GM12874 (cell line): Measurements from ENCODE around the gene CTRL.

Experiments
- TF ChIP-seq, protein P1 (sequence below): IDR thresholded peaks from 2 replicates; pipeline ENCODE4 v1.5.1; 2011; ENCODE audit warnings: low read depth, mild to moderate bottlenecking, control low read depth, low read length, moderate library complexity; ENCODE audit not compliant: insufficient read depth

Gene CTRL

DNA sequence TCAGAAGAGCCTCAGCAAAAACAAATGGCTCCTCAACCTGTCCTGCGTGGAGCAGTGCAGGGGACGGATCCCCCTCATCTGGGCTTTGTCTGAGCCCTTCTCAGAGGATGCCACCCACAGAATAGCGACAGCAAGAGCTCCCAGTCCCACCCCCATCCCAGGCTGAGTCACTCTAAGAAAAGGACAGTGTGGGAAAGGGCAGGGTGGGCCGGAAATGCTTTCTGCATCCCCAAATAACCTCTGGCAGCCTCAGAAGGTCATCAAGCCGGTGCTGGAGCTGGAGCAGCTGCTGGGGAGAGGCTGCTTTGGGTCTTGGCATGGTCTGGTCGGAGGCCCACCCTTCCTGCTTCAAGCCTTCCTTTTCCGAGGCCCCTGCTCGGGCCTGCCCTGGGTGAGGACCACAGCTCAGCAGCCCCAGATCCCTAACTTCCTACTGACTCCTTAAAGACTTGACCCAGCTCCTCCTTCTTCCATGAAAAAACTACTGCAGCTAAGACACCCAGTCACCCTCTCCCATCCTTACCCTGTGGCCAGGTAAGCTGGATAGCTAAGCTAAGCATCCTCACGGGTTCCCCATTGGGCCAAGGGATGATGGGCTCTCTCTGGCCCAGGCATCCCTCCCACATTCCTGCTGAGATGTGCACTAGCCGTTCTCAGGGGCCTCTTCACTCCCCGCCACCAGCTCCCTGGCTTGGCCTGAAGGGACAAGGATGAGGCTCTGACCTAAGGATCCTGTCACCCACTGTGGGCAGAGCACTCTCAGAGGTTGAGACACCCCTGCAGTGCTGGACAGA, 28.1 kb upstream of the CTRL start:
- TF ChIP-seq, protein P1, sequence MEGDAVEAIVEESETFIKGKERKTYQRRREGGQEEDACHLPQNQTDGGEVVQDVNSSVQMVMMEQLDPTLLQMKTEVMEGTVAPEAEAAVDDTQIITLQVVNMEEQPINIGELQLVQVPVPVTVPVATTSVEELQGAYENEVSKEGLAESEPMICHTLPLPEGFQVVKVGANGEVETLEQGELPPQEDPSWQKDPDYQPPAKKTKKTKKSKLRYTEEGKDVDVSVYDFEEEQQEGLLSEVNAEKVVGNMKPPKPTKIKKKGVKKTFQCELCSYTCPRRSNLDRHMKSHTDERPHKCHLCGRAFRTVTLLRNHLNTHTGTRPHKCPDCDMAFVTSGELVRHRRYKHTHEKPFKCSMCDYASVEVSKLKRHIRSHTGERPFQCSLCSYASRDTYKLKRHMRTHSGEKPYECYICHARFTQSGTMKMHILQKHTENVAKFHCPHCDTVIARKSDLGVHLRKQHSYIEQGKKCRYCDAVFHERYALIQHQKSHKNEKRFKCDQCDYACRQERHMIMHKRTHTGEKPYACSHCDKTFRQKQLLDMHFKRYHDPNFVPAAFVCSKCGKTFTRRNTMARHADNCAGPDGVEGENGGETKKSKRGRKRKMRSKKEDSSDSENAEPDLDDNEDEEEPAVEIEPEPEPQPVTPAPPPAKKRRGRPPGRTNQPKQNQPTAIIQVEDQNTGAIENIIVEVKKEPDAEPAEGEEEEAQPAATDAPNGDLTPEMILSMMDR, result no peak

- TF ChIP-seq, protein P1, result no peak
Observed at GRCh38 chr16:67957622-67958021, 26.0 kb upstream of the CTRL start.

GRCh38 chr16:67954421-67955196, 22.9 kb upstream of the CTRL start:
- TF ChIP-seq, protein P1, result no peak

- TF ChIP-seq, protein P1, result no peak
Observed at GRCh38 chr16:67953641-67954375, 22.1 kb upstream of the CTRL start.

DNA sequence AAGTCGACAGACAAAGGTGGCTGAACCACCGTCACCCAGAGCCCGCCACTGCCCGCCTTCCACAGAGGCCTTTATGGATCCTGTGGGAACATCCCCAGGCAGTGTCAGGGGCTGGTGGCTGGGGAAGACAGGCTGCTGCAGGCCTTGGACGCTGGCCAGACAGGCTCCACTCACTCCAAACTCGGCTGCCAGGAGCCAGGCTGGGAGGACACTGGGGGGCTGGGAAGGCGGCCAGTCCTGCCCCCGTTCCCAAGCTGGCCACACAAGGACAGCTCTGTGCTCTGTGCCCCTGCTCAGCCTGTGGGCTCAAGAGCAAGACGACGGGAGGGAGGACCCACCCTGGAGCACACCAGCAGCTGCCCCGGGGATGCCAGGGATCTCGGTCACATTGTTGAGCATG, 19.8 kb upstream of the CTRL start:
- TF ChIP-seq, protein P1, result no peak

GRCh38 chr16:67950335-67950843, 18.7 kb upstream of the CTRL start:
- TF ChIP-seq, protein P1, result no peak

- TF ChIP-seq, protein P1, result no peak
Observed at GRCh38 chr16:67949645-67950044, 18.0 kb upstream of the CTRL start.
